Pulmonary artery endothelial cell (primary cell): ENCODE measurements around the gene UQCC2. TPM values are rescaled to one million over a fixed set of nuclear protein-coding genes. Genes with fewer than 3 reads are reported as not detected.

Source experiments
- DNase-seq: peaks from one replicate; pipeline ENCODE4 v3.0.0-alpha.2; 2011; ENCODE audit warnings: low read depth, low spot score
- total RNA-seq: library from RNA; depleted of rRNA; stranded (reverse); fragments of >200 nt; gene quantifications from 2 replicates; pipeline ENCODE4 v1.2.3, GENCODE V29; 2014

The UQCC2 gene
- total RNA-seq, 1 donor from 2014 or later, result 24.6 TPM

DNA sequence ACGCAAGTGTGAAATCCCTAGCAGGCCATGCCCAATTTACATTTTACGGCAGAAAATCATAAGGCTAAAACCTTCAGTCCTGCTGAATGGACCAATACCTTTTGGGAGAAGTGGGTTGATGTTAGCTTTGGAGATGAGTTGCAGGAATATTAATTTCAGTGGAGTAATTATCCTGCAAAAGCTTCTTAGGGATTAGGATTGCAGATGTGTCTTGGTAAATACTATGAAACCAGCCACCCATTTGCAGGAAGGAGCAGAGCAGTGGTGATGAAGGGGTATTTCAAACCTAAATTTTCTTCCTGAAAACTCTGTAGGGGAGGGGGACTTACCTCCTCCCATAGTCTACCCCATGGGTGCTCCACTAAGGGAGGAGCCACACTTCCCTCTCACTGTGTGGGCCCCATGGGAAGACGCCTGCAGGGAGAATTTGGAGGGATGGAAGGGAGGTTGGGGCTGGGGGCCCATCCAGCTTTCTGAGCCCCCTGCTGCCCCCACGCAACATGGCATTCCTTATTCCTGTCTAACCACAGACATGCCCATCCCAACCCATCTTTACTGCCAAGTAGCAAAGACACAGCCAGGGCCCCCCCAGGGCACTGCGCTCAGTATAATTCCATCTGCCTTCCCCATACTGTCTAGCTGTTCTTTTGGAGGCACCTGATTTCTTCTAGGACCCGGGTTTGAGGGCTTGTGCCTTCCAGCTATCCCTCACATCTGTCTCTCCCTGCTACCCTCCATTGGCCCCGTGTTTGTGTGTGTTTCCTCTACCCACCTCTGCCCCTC lies 14.6 kb upstream of the UQCC2 start:
- no peak for DNase-seq

DNA sequence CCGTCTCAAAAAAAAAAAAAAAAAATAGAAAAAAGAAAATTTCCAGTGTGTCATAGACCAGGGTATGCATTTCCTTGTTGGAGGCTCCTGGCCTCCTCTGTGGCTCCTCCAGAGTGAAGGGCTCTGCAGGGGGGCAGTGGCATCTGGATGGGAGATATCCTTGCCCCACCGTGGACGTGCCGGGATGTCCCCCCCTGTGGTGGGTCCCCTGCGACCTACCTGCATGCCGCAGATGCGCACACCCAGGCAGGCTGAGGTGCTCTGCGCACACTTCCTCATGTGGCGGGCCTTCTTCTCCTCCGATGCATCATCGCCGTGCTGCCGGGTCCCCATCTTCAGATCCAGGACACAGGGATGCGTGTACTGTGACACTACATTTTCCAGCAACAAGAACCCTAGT lies 13.7 kb upstream of the UQCC2 start:
- no peak for DNase-seq

DNA sequence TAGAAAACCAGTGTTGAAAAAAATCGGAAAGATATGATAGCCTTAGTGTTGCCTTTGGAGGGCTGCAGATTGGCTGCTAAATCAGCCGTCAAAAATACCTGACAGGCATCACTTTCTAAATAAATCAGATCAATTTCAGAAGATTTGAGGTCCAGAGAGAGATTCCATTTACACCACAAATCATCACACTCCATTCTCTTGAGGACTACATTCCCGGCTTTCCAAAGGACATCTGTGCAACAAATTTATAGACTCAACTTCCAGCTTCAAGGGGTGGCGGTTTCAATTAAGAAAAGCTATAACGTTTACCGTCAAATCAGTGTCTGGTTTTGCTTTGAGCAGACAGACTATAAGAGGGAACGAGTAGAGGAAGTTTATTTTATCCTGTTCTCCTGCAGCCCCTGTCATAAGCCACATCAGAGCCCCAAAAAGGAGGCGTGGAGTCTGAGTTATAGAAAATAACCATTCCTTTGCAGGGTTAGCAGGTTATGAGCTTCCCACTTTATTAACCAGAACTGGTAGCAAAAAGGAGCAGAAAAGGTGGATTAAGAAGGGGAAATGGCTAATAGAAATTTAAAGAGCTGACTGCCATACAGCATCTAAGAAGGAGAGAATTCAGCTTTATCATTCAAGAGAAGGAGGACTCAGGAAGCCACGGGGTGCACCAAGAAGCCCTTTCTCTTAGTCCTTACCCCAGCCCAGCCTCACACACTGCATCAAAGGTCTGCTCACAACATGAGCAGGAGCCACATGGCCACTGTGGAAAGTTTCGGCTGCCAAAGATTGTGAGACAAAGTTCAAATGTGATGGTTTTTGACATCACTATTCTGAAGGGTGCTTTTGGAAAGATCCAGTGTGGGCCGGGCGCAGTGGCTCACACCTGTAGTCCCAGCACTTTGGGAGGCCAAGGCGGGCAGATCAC lies 12.9 kb upstream of the UQCC2 start:
- no peak for DNase-seq

DNA sequence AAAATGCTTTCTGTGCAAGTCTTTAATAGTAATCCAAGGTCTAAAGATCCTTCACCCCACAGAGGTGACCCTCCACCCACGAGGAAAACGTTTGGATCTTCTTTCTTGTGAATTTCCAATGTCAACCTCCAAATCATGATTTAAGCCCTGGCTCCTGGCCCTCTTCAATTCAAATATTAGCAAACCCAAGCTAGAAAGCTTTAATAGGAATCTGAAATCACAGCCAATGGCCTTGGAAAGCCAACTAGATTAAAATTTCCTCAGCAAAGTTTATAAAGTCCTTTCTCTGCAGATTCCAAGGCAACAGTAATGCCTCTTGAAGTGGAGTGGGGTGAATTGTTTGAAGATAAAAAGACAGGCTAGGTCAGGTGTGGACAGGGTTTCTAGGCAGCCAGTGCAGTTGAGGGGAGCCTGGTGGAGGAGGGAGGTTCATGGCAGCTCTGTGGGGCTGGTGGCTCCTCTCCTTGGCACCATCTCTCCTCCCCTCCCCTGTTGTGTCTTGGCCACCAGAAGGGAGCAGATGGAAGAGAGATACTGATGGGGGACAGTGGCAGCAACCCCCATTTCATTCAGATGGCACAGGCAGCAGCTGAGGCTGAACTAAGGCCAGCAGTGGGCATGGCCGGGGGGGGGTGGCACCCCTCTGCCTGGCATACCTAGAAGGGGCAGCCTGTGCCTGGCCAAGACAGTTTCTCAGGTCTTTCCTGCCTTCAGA lies 12.0 kb upstream of the UQCC2 start:
- no peak for DNase-seq

DNA sequence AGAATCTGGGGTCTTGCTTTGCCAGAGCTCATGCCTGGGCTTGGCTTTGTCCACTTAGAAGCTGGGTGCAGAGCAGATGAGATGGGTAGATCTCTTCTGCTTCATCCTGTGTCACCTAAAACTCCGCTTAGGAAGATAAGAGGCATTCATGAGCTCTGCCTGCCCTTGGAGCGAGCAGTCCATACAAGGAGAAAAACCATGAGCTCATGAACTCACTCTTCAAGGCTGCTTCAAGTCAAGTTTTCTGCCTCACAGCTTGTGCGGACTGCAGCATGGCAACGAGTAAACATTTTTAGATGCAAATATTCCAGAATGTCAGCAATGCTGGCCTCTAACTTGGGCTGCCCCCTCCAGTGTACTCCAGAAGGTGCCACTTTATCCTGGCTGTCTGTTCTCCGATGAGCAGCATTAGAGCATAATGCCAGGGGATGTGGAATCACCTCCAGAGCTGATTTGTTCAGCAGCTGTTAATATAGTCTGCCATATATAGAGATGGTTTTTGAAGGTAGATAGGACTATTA lies 10.7 kb upstream of the UQCC2 start:
- no peak for DNase-seq

DNA sequence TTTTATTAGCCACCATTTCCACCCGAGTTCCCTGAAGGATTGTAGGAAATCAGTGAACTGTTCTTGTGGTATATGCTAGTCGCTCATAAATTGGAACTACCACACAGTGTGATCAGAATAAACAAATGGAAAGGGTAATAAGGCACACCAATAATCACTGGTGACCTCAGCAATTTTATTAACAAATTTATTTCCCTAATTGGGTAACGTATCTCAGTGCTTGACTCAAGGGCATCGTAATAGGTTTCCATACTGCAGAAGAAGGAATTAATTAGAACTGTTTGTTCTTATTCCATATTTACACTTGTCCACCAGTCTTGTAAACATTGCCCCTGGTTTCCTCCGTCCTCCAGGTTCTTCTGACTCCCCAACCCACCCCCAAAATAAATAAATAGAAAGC lies 10.0 kb upstream of the UQCC2 start:
- no peak for DNase-seq

DNA sequence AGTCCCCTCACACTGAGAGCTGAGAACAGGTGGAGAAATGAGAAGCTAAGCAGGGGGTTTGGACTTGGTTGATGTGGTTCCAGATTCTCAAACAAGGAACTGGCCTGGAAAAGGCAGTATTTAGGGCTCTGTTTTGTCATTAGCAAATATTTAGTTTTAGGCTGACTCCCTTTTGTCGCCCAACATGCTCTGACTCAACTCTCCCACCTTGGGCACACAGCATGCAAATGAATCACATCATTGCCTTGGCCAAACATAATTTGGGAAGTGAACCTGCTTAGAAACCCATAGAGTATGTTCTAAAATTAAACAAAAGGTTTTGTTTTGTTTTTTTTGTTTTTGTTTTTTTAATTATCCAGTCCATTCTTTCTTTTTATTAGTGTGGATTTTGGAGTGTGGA lies 9.5 kb upstream of the UQCC2 start:
- DNase-seq, result no peak

DNA sequence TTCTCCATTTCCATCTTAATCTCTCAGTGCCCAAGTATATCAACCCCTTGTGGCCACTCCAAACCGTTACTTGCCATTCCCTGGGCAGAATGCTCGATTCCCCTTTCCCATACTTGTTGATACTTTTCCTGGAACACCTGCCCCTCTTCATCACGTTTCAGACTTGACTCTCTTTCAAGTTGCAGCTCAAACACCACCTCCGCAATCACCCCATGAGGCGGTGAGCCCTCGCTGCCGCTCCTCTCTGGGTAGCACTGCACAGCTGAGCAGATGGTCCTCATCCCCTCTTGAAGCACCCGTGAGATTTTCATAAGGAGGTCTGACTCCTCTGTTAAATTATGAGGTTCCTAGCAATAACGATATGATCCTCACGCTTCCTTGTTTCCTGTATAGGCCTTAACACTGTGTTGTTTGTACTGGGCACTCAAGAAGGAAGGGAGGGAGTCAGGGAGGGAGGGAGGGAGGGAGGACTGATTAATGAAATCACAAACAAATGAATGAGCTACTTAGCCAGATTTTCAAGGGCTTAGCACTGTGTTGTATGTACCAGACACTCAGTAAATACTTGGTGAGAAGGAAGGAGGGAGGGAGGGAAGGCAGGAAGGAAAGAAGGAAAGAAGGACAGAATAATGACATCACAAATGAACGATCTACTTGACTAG lies 8.0 kb upstream of the UQCC2 start:
- DNase-seq, result no peak

DNA sequence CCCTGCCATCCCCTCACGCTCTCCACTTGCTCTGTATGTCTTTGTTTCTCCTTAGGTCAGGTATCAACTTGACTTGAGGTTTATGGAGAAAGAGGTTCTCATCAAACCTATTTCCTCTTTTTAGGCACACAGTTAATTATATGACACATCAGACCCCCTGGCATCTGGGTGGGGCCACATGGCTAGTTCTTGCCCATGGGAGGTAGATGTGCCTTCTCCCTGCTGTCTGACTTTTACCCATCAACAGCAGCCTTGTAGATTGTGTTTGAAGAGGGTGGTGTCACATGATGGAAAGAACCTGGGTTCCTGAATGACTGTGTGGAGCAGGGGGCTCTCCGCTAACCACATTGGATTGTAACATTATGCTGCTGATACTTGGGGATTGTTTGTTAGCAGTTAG lies 7.2 kb upstream of the UQCC2 start:
- no peak for DNase-seq

DNA sequence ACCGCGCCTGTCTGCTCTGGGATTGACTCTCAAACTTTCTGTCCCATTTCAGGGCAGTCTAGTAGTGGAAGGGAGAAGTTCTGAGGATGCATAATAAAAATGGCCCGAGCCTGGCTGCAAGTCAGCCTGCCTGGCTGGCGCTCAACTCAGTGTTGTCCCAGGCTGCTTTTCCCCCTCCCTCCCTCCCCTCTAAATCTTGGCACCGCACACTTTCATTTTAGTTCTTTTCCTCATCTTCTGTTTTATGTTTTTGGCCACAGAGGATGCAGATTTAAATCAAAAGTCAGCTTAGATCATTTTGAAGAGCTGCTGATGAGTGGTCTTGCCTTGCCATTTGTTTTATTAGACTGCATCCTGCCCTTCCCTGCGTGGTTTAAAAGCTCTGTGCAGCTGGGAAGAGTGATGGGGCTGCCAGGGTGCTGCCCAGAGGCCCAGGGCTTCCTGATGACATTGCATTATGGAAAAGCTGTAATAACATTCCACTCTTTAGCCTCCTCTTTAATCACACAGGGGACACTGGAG lies 6.5 kb upstream of the UQCC2 start:
- no peak for DNase-seq

DNA sequence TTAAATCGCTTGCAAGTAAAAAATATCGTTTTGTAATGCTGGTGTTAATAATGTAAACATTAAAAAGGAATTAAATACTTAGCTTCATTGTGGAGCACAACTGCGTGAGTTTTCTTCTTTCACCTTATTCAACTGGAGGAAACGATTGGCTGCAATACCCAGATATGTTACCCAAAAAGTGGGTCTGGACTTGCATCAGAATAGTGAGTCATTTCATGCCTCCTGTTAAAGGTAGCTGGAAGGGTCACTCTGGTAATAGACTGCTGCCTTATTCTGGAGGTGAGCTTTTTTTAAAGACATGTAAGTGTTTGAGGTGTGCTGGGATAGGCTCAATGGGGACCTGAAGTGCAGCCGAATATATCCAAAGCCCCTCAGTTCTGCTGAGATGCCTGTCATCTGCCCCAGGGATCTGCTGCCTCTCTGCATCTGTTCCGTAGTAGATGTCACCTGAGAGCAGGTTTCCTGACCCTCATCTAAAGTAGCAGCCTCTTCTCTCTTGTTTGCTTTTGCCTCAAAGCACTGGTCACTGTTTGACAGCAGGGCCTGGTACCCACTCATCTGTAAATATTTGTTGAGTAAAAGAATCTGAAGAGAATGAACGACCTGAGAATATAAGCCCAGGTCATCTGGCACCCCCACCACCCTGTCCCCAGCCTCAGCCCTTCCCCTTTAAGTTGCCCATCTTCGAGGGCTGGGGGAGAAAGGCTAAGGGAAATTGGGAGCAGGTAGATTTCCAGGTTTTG lies 5.6 kb upstream of the UQCC2 start:
- no peak for DNase-seq

DNA sequence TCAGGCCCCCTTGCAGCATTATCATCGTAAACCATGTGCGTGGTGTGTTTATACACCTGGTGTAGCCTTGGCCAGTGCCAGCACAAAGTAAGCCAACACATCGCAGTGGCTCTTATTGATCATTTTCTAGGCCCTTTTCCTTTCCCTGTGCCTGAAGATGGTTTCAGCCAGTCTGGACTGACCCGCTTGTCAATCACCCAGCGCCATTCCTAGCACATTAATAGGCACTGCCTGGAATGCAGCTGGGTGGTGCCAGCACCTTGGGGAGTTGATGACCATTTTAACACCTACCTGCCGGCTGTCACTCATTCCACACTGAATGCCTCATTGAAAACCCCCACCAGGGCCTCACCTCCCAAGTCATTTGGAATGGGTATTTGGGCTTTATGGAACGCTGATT lies 4.9 kb upstream of the UQCC2 start:
- no peak for DNase-seq

DNA sequence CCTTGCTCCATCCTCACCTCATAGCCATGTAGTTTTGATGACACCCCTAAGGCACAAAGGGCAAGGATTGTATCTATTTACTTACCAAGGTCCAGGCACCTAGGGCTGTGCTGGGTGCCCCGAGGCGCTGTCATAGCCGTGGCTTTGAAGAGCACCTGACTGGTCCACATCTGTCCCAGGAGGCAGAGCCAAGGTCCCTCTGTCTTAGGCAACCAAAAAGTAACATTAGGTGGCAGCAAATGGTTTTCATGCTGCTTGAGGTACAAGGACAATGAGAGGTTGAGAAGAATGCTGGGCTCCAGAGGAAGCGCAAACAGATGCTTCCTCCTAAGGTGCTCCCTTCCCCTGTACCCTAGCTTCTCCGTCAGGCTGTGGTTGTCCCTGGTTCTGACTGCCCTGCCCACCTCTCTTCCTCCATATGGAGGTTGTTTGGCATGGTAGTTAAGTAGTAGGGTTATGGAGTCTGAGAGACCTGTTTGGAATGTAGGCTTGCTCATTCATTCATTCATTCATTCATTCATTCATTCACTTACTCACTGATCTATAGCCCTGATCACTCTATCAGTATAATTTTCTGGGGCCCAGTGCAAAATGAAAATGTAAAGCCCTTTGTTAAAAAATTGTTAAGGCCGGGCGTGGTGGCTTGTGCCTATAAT lies 3.0 kb upstream of the UQCC2 start:
- no peak for DNase-seq

DNA sequence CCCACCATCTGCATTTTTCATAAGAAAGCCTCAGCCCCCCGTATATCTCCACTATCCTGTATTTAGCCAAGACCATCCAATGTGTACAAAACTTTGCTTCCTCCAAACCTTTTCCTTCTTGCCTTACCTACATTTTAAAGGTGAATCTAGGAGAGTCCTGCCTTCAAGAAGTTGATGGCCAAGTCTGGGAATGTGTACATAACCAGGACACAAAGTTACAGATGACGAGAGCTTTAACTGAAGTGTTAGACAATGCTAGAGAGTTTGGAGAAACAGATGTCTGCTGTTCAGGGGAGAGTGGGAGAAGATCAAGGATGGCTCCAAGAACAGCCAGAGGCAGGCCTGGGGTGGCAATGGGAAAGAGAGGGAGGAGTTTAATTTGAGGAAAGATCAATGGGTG lies 2.3 kb upstream of the UQCC2 start:
- no peak for DNase-seq

DNA sequence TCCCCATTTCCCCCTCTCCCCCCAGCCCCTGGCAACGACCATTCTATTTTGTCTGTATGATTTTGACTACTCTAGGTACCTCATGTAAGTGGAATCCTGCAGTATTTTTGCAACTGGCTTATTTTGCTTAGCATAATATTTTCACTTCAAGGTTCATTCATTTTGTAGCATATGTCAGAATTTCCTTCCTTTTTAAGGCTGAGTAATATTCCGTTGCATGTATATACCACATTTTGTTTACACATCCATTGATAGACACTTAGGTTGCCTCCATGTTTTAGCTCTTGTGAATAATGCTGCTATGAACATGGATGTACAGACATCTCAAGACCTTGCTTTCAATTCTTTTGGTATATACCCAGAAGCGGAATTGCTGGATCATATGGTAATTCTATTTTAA lies 1.4 kb upstream of the UQCC2 start:
- no peak for DNase-seq

DNA sequence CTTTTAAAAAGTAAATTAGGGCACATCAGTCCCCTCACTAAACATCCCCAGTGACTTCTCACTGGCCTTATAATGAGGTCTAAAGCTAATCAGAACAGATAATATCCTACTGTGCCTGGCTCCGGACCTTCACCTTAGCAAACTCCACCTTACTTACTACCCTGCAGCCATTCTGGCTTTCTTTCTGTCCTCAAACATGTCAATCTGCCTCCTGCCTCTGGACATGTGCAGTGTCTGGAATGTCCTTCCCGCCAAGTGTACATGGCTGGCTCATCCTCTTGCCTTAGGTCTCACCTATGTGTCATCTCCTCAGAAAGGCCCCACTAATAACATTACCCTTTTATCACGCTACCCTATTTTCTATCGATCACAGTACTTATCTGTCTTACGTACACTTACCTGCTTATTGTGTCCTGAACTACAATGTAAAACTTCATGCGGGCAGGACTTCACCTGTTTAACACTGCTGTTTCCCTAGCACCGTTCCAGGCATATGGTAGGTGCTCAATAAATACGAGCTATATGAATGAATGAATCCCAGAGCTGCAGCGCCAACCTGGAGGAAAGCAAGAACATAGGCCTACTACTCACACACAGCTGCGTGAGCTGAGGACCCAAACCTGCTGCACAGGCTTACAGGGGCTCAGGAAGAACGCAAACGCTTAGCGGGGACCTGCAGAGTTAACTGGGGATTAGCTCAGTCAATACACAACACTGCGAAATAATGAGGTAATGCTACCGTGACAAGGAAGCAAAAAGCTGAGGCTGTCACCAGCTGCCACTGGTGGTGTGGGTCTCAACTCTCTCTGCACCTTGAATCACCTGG lies 991 bp downstream of the UQCC2 start:
- DNase-seq, result no peak

DNA sequence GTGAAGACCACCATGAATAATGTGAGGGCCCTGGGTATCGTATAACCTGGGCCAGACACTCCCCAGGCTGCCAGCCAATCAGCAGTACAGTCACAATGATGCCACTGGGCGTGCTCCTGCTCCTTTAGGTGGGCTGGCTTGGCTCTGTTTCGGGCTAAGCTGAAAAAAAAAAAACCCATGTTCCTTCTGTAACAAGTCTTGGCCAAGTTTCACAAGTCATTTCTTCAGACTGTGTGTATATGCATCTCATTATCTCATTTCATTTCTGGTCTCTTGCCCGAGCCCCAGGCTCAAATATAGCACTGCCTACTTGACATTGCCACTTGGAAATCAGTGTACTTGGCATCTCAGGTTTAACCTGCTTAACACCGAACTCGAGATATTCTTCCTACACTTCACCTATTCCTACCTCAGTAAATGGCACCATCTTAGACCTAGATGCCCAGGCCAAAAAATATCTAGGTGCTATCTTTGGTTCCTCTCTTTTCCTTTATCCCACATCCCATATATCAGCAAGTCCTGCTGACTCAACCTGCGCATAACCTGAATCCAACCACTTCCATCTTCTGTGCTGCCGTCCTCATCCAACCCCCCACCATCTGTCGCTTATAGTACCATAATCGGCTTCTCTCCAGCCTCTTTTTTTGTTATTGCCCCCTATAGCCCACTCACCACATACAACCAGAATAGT lies 1.8 kb downstream of the UQCC2 start:
- DNase-seq, result no peak

DNA sequence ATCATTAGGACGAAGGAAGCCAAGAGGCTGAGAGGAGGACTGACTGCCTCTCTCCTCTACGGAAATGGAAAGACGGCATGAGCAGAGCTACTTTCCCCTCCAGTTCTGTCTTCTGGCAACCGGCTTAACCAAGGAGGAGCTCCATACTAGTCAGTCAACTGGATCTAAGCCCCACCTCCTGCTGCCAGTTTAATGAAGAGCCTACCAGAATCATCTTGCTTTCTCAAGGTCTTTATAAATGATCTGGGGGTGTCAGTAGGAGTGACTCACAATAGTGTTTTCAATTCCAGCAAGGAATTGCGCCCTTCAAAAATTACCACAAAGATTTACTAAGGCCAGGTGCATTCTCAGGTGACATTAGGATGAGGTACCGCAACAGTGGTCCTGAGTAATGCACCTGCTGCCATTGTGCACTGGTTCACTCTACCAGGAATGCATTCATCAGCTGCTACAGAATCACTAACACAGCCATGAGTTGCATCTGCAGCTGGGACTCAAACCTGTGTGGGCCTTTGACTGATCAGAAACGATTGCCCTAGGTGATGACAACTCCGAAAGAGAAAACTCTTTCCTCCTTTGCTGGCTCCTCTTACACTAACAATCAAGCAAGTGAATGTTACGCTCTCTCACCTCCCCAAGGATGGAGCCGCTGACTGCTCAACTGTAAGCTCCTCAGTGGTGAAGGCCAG lies 2.8 kb downstream of the UQCC2 start:
- no peak for DNase-seq
